Measurements from ENCODE around the gene STARD3. TPM values are rescaled to one million over a fixed set of nuclear protein-coding genes. Genes with fewer than 3 reads are reported as not detected.

Gene STARD3
- total and polyA plus RNA-seq, 9 of the 15 experiments (the other 6 are each of a cell fraction or from before 2014, with no cell fraction given), result 0.63 to 87.0 (median 46.0) TPM

DNA sequence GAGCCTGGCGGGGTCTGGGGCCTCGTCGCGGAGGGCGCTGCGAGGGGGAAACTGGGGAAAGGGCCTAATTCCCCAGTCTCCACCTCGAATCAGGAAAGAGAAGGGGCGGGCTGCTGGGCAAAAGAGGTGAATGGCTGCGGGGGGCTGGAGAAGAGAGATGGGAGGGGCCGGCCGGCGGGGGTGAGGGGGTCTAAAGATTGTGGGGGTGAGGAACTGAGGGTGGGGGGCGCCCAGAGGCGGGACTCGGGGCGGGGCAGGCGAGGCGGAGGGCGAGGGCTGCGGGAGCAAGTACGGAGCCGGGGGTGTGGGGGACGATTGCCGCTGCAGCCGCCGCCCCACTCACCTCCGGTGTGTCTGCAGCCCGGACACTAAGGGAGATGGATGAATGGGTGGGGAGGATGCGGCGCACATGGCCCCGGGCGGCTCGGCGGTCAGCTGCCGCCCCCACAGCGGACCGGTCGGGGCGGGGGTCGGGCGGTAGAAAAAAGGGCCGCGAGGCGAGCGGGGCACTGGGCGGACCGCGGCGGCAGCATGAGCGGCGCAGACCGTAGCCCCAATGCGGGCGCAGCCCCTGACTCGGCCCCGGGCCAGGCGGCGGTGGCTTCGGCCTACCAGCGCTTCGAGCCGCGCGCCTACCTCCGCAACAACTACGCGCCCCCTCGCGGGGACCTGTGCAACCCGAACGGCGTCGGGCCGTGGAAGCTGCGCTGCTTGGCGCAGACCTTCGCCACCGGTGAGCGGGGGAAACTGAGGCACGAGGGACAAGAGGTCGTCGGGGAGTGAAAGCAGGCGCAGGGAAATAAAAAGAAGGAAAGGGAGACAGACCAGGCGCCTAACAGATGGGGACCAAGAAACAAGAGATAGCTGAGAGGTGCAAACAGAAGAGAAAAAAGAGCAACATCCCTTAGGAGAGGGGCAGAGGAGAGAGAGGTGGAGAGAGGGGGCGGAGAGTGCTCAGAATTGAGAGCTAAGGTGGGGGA, 31.3 kb downstream of the STARD3 start, which contains the start of gene PNMT (continued):
- TF ChIP-seq ZNF253 (CRISPR knock-in tag; conservative IDR thresholded peaks at IDR 0.05), result no peak
- TF ChIP-seq, protein P1, sequence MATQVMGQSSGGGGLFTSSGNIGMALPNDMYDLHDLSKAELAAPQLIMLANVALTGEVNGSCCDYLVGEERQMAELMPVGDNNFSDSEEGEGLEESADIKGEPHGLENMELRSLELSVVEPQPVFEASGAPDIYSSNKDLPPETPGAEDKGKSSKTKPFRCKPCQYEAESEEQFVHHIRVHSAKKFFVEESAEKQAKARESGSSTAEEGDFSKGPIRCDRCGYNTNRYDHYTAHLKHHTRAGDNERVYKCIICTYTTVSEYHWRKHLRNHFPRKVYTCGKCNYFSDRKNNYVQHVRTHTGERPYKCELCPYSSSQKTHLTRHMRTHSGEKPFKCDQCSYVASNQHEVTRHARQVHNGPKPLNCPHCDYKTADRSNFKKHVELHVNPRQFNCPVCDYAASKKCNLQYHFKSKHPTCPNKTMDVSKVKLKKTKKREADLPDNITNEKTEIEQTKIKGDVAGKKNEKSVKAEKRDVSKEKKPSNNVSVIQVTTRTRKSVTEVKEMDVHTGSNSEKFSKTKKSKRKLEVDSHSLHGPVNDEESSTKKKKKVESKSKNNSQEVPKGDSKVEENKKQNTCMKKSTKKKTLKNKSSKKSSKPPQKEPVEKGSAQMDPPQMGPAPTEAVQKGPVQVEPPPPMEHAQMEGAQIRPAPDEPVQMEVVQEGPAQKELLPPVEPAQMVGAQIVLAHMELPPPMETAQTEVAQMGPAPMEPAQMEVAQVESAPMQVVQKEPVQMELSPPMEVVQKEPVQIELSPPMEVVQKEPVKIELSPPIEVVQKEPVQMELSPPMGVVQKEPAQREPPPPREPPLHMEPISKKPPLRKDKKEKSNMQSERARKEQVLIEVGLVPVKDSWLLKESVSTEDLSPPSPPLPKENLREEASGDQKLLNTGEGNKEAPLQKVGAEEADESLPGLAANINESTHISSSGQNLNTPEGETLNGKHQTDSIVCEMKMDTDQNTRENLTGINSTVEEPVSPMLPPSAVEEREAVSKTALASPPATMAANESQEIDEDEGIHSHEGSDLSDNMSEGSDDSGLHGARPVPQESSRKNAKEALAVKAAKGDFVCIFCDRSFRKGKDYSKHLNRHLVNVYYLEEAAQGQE (IDR thresholded peaks at IDR 0.05; ENCODE audit: borderline replicate concordance), result peak; percentile 65
- TF ChIP-seq, protein P1 (CRISPR knock-in tag; IDR thresholded peaks at IDR 0.05; ENCODE audit: low read depth), result peak; percentile 73; the same call in 1 of the 2 replicates
- TF ChIP-seq, protein P2, sequence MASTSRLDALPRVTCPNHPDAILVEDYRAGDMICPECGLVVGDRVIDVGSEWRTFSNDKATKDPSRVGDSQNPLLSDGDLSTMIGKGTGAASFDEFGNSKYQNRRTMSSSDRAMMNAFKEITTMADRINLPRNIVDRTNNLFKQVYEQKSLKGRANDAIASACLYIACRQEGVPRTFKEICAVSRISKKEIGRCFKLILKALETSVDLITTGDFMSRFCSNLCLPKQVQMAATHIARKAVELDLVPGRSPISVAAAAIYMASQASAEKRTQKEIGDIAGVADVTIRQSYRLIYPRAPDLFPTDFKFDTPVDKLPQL (IDR thresholded peaks at IDR 0.05; ENCODE audit: extremely low read depth, insufficient read length), result no peak
- TF ChIP-seq GMEB1 (CRISPR knock-in tag; IDR thresholded peaks at IDR 0.05), result 0 out of 2 replicates have a peak, but pooled peaks have one; percentile 52
- TF ChIP-seq CC2D1A (IDR thresholded peaks at IDR 0.05), result no peak
- no peak for TF ChIP-seq PHF20 (IDR thresholded peaks at IDR 0.05; ENCODE audit: partially characterized antibody)
- no peak for TF ChIP-seq ZNF561 (CRISPR knock-in tag; conservative IDR thresholded peaks at IDR 0.05)
- TF ChIP-seq ZBTB8A (IDR thresholded peaks at IDR 0.05; ENCODE audit: partially characterized antibody), result no peak
- no peak for TF ChIP-seq RBM17 (IDR thresholded peaks at IDR 0.05; ENCODE audit: borderline replicate concordance, low read depth, low read length)
- TF ChIP-seq STAT5B (CRISPR knock-in tag; IDR thresholded peaks at IDR 0.05), result no peak
- no peak for TF ChIP-seq ZNF311 (CRISPR knock-in tag; IDR thresholded peaks at IDR 0.05)
- TF ChIP-seq ZKSCAN3 (CRISPR knock-in tag; IDR thresholded peaks at IDR 0.05), result no peak
- 0 out of 2 replicates have a peak, but pooled peaks have one; percentile 70 for TF ChIP-seq ZFPM2 (CRISPR knock-in tag; IDR thresholded peaks at IDR 0.05)
- TF ChIP-seq, protein P3, sequence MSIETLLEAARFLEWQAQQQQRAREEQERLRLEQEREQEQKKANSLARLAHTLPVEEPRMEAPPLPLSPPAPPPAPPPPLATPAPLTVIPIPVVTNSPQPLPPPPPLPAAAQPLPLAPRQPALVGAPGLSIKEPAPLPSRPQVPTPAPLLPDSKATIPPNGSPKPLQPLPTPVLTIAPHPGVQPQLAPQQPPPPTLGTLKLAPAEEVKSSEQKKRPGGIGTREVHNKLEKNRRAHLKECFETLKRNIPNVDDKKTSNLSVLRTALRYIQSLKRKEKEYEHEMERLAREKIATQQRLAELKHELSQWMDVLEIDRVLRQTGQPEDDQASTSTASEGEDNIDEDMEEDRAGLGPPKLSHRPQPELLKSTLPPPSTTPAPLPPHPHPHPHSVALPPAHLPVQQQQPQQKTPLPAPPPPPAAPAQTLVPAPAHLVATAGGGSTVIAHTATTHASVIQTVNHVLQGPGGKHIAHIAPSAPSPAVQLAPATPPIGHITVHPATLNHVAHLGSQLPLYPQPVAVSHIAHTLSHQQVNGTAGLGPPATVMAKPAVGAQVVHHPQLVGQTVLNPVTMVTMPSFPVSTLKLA (conservative IDR thresholded peaks at IDR 0.05), result peak in 1 of 2 experiments; percentile 84; a peak in 2 of 4 replicates
